ENCODE results near the gene FAM171A2. TPM values are rescaled to one million over a fixed set of nuclear protein-coding genes. Genes with fewer than 3 reads are reported as not detected.

Gene FAM171A2
- total and polyA plus RNA-seq, 2 of the 4 experiments (the other 2 are of a cell fraction) = 3.2 to 5.9 TPM

DNA sequence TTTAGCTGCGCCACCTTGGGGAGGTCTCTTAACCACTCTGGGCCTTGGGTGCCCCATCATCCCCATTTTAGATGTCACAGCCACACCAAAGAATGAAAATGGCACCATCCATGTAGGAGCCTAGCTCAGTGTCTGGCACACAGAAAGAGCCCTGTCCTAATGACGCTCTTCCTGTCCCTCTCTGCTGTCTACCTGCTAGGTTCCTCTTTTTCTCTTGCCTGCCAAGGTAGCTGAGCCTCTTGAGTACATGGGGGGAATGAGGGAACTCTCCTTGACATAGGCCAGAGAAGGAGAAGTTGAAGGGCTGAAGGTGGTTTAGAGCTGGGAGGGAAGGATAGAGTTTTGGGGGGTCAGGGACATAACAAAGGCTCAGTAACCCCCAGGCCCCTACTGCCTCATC, 53.5 kb downstream of the FAM171A2 start:
- Histone ChIP-seq H2BK15ac (ENCODE audit: low read depth, low read length) (no peak overlapping the region), H2BK5ac (ENCODE audit: low read depth, low read length, poor library complexity, severe bottlenecking) (no peak overlapping the region), H4K20me1 (ENCODE audit: insufficient read depth, low read length) (no peaks in the 10 kb centered on the region), H3K4me3 (ENCODE audit: insufficient read depth, low read depth, low read length) (no peak overlapping the region), H3K4ac (ENCODE audit: low read depth, low read length) (no peak overlapping the region), H4K91ac (ENCODE audit: insufficient read depth, low read depth, low read length) (no peak overlapping the region), H3K9me1 (ENCODE audit: insufficient read depth, low read length) (no peaks in the 10 kb centered on the region), H4K8ac (ENCODE audit: low read depth in 2 of 2, low read length in 2 of 2) (no peak overlapping the region), H3K36me3 (ENCODE audit: control insufficient read depth, insufficient read depth, low read length) (no peaks in the 10 kb centered on the region), H2AK5ac (ENCODE audit: low read depth, low read length) (no peak overlapping the region), H3K56ac (ENCODE audit: extremely low read depth, insufficient read depth, low read length) (no peak overlapping the region), H3K9ac (ENCODE audit: low read depth, low read length) (no peak overlapping the region), H3K4me2 (ENCODE audit: low read depth, low read length) (no peak overlapping the region), H2BK20ac (ENCODE audit: low read depth, low read length) (no peak overlapping the region), H3K79me1 (ENCODE audit: low read depth in 1 of 2, low read length in 2 of 2) (no peaks in the 10 kb centered on the region), H3K27ac (ENCODE audit: insufficient read depth, low read length) (no peak overlapping the region), H3K9me3 (ENCODE audit: control insufficient read depth, insufficient read depth, low read length) (no peaks in the 10 kb centered on the region), H3K27me3 (ENCODE audit: control insufficient read depth, insufficient read depth, low read length) (peaks cover 58% of the 10 kb centered on the region), H2BK120ac (ENCODE audit: low read depth, low read length) (no peak overlapping the region), H2AK9ac (replicated peaks; ENCODE audit: low read depth, low read length, poor library complexity) (no peak overlapping the region), H3K23ac (ENCODE audit: low read depth, low read length) (no peak overlapping the region), H3K14ac (replicated peaks; ENCODE audit: low read depth, low read length) (no peak overlapping the region), H2AFZ (replicated peaks; ENCODE audit: low read length, poor library complexity) (no peak overlapping the region), H4K5ac (ENCODE audit: low read depth, low read length) (no peak overlapping the region), H3K18ac (ENCODE audit: low read depth, low read length) (no peak overlapping the region), H3K4me1 (ENCODE audit: control insufficient read depth, insufficient read depth, low read length) (peaks cover 6% of the 10 kb centered on the region; the same call in 1 of the 2 replicates)
- no peak for DNase-seq
- ChIA-PET CTCF (no interaction called here), POLR2A (ENCODE audit: unreplicated experiment) (no interaction called here)
- intact Hi-C loops (cut with micrococcal nuclease) (no loop called here), dilution Hi-C loops (cut with HindIII; ENCODE audit: low sequenced_read_pairs, unreplicated experiment) (no loop called here), in situ Hi-C loops (cut with MboI; ENCODE audit: low sequenced_read_pairs) (no loop called here)
- WGBS, 2 experiments (ENCODE audit: extremely low coverage in 2 of 2, insufficient read length in 1 of 2) = 60% methylated on average over 1 of the region's 2 CpGs; no CpG with 5 or more reads in 1 of the 2 experiments
- BruUV-seq (replicated peaks) = no TSS peak
- TF ChIP-seq BHLHE40 (IDR thresholded peaks at IDR 0.05; ENCODE audit: low read depth, low read length) = no peak
- no peak for TF ChIP-seq MAFK (IDR thresholded peaks at IDR 0.05; ENCODE audit: low read depth, low read length)
- TF ChIP-seq, protein P1, sequence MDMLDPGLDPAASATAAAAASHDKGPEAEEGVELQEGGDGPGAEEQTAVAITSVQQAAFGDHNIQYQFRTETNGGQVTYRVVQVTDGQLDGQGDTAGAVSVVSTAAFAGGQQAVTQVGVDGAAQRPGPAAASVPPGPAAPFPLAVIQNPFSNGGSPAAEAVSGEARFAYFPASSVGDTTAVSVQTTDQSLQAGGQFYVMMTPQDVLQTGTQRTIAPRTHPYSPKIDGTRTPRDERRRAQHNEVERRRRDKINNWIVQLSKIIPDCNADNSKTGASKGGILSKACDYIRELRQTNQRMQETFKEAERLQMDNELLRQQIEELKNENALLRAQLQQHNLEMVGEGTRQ (IDR thresholded peaks at IDR 0.05; ENCODE audit: low read depth, low read length) = no peak
- TF ChIP-seq NFE2L2 (IDR thresholded peaks at IDR 0.05; ENCODE audit: low read depth, low read length) = no peak
- TF ChIP-seq FOS (IDR thresholded peaks at IDR 0.05; ENCODE audit: low read depth, low read length) = no peak
- TF ChIP-seq RAD21 (IDR thresholded peaks at IDR 0.05; ENCODE audit: low read length) = no peak
- TF ChIP-seq MXI1 (IDR thresholded peaks at IDR 0.05; ENCODE audit: borderline replicate concordance, low read depth, low read length) = no peak
- no peak for ATAC-seq (ENCODE audit: low read depth)

Data from IMR-90 (cell line).